OCI-LY1 (cell line): ENCODE measurements around the gene ARAP1.

Source experiments
- EZH2 ChIP-seq: fragments of 200-600 bp; sonication (generic), shearing (Covaris generic); IDR thresholded peaks from 2 replicates; pipeline ENCODE4 v1.8.0; 2017; ENCODE audit warnings: borderline replicate concordance, mixed run types, mild to moderate bottlenecking, antibody characterized with exemption, low read length, moderate library complexity, mixed read lengths
- TF ChIP-seq, protein P1 (sequence below): fragments of 200-600 bp; sonication (generic), shearing (Covaris generic); IDR thresholded peaks from 2 replicates; pipeline ENCODE4 v1.5.1; 2017; ENCODE audit warnings: mild to moderate bottlenecking, antibody characterized with exemption, low read length, moderate library complexity, mixed read lengths

DNA sequence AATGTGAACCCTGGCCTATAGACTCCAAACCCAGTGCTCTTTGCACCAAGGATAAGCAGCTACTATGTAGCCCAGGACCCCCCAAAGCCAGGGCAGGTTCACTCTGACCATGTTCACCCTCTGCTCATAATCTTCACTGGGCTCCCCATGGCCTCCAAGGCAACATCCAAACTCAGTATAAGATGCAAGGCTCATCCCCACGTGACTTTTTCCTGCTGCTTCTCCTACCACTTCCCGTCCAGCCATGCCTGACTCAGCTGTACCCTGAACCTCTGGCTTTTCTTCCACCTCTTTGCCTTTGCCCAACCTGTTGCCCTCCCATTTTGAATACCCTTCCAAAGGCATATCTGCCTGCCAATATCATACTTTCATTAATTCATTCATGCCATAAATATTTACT, 105.7 kb downstream of the ARAP1 start:
- TF ChIP-seq, protein P1, sequence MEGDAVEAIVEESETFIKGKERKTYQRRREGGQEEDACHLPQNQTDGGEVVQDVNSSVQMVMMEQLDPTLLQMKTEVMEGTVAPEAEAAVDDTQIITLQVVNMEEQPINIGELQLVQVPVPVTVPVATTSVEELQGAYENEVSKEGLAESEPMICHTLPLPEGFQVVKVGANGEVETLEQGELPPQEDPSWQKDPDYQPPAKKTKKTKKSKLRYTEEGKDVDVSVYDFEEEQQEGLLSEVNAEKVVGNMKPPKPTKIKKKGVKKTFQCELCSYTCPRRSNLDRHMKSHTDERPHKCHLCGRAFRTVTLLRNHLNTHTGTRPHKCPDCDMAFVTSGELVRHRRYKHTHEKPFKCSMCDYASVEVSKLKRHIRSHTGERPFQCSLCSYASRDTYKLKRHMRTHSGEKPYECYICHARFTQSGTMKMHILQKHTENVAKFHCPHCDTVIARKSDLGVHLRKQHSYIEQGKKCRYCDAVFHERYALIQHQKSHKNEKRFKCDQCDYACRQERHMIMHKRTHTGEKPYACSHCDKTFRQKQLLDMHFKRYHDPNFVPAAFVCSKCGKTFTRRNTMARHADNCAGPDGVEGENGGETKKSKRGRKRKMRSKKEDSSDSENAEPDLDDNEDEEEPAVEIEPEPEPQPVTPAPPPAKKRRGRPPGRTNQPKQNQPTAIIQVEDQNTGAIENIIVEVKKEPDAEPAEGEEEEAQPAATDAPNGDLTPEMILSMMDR, result no peak
- TF ChIP-seq EZH2, result no peak
